GM12878 (cell line): ENCODE results near the gene N4BP2. TPM values are rescaled to one million over a fixed set of nuclear protein-coding genes. Genes with fewer than 3 reads are reported as not detected.
A peak's percentile ranks its signal among the peaks of the same experiment; 100 is the strongest.

Experiments used
- BACH1 ChIP-seq: fragments of 450-650 bp; IDR thresholded peaks from 2 replicates; pipeline ENCODE4 v1.6.1; 2017; ENCODE audit warnings: mild to moderate bottlenecking, borderline replicate concordance
- BHLHE40 ChIP-seq, 2 experiments: fragments of 450-650 bp in 1 of 2; IDR thresholded peaks; 2 replicates each; pipeline ENCODE4 v1.6.1; 2011 to 2017; ENCODE audit warnings: low read depth in 2 of 2, borderline replicate concordance in 1 of 2, improper control_type of control experiment in 1 of 2, low read length in 1 of 2, mild to moderate bottlenecking in 1 of 2
- CBX5 ChIP-seq: sonication (generic); IDR thresholded peaks from 2 replicates; pipeline ENCODE4 v1.6.1; 2016; ENCODE audit warnings: low read depth, moderate library complexity, mild to moderate bottlenecking, inconsistent platforms
- CHD4 ChIP-seq: fragments of 200-600 bp; sonication (generic); IDR thresholded peaks from 2 replicates; pipeline ENCODE4 v1.6.1; 2016; ENCODE audit warnings: mild to moderate bottlenecking
- DPF2 ChIP-seq: fragments of 450-650 bp; IDR thresholded peaks from 2 replicates; pipeline ENCODE4 v1.6.1; 2017; ENCODE audit warnings: mild to moderate bottlenecking
- IKZF1 ChIP-seq: fragments of 450-650 bp; conservative IDR thresholded peaks from 2 replicates; pipeline ENCODE4 v1.6.1; 2017; ENCODE audit warnings: antibody characterized with exemption, mild to moderate bottlenecking
- MTA3 ChIP-seq: IDR thresholded peaks from 2 replicates; pipeline ENCODE4 v1.6.1; 2012; ENCODE audit warnings: low read length, inconsistent platforms, borderline replicate concordance
- NFXL1 ChIP-seq: fragments of 450-650 bp; IDR thresholded peaks from 2 replicates; pipeline ENCODE4 v1.6.1; 2017; ENCODE audit warnings: antibody characterized with exemption, mild to moderate bottlenecking, borderline replicate concordance
- NR2F1 ChIP-seq: fragments of 450-650 bp; conservative IDR thresholded peaks from 2 replicates; pipeline ENCODE4 v1.6.1; 2017; ENCODE audit warnings: mild to moderate bottlenecking
- NRF1 ChIP-seq: conservative IDR thresholded peaks from 2 replicates; pipeline ENCODE4 v1.6.1; 2011; ENCODE audit warnings: mild to moderate bottlenecking, low read depth, low read length, improper control_type of control experiment
- POLR2AphosphoS5 ChIP-seq: IDR thresholded peaks from 2 replicates; pipeline ENCODE4 v1.6.1; 2011; ENCODE audit warnings: mild to moderate bottlenecking, low read length, inconsistent platforms
- SMAD5 ChIP-seq: IDR thresholded peaks from 2 replicates; pipeline ENCODE4 v1.6.1; 2016; ENCODE audit warnings: antibody characterized with exemption, low read depth
- SREBF2 ChIP-seq: IDR thresholded peaks from 2 replicates; pipeline ENCODE4 v1.6.1; 2012; ENCODE audit warnings: mild to moderate bottlenecking, low read length
- SUZ12 ChIP-seq: fragments of 200-600 bp; sonication (generic); IDR thresholded peaks from one replicate; pipeline ENCODE4 v1.6.1; 2018; ENCODE audit warnings: antibody characterized with exemption, mild to moderate bottlenecking; ENCODE audit not compliant: unreplicated experiment
- TCF7 ChIP-seq: IDR thresholded peaks from 2 replicates; pipeline ENCODE4 v1.6.1; 2014; ENCODE audit warnings: antibody characterized with exemption, borderline replicate concordance
- polyA plus RNA-seq, 11 experiments: library from polyadenylated mRNA; depleted of rRNA in 4 of 11; unstranded in 6 of 11; stranded (reverse) in 5 of 11; fragments of >200 nt; fragmentation: Nextera tagmentation in 4 of 11; fragmentation: Illumina TruSeq in 1 of 11; extraction: Ambion mirVana in 4 of 11; extraction: Trizol in 1 of 11; gene quantifications; 1 replicate in 1 of 11; 2 replicates in 10 of 11; pipeline versions ENCODE4 v1.2.1 to v1.2.3, GENCODE V29; 2011 to 2016; ENCODE audit warnings: inconsistent platforms in 2 of 11, missing spikeins in 2 of 11, low read depth in 1 of 11
- total RNA-seq, 4 experiments: library from RNA; depleted of rRNA in 3 of 4; stranded (reverse); fragments of >200 nt in 3 of 4; fragmentation: Illumina TruSeq in 1 of 4; extraction: Trizol in 1 of 4; gene quantifications; 2 replicates each; pipeline versions ENCODE4 v1.2.1 to v1.2.3, GENCODE V29; 2013 to 2021
- TF ChIP-seq, protein P1 (sequence below): fragments of 450-650 bp; IDR thresholded peaks from 2 replicates; pipeline ENCODE4 v1.6.1; 2017; ENCODE audit warnings: mild to moderate bottlenecking, moderate library complexity
- TF ChIP-seq, protein P2 (sequence below): IDR thresholded peaks from 2 replicates; pipeline ENCODE4 v1.6.1; 2012; ENCODE audit warnings: mild to moderate bottlenecking, low read depth, low read length
- TF ChIP-seq, protein P3 (sequence below): IDR thresholded peaks from 2 replicates; pipeline ENCODE4 v1.6.1; 2012; ENCODE audit warnings: low read depth, low read length, improper control_type of control experiment
- TF ChIP-seq, protein P4 (sequence below): fragments of 450-650 bp; IDR thresholded peaks from 2 replicates; pipeline ENCODE4 v1.6.1; 2016; ENCODE audit warnings: mild to moderate bottlenecking

Gene N4BP2
- total and polyA plus RNA-seq, 10 of the 15 experiments (the other 5 are each of a cell fraction or from before 2014, with no cell fraction given), result 2.3 to 18.7 (median 10.0) TPM

- TF ChIP-seq, protein P1, sequence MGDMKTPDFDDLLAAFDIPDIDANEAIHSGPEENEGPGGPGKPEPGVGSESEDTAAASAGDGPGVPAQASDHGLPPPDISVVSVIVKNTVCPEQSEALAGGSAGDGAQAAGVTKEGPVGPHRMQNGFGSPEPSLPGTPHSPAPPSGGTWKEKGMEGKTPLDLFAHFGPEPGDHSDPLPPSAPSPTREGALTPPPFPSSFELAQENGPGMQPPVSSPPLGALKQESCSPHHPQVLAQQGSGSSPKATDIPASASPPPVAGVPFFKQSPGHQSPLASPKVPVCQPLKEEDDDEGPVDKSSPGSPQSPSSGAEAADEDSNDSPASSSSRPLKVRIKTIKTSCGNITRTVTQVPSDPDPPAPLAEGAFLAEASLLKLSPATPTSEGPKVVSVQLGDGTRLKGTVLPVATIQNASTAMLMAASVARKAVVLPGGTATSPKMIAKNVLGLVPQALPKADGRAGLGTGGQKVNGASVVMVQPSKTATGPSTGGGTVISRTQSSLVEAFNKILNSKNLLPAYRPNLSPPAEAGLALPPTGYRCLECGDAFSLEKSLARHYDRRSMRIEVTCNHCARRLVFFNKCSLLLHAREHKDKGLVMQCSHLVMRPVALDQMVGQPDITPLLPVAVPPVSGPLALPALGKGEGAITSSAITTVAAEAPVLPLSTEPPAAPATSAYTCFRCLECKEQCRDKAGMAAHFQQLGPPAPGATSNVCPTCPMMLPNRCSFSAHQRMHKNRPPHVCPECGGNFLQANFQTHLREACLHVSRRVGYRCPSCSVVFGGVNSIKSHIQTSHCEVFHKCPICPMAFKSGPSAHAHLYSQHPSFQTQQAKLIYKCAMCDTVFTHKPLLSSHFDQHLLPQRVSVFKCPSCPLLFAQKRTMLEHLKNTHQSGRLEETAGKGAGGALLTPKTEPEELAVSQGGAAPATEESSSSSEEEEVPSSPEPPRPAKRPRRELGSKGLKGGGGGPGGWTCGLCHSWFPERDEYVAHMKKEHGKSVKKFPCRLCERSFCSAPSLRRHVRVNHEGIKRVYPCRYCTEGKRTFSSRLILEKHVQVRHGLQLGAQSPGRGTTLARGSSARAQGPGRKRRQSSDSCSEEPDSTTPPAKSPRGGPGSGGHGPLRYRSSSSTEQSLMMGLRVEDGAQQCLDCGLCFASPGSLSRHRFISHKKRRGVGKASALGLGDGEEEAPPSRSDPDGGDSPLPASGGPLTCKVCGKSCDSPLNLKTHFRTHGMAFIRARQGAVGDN, result 0 out of 2 replicates have a peak, but pooled peaks have one; percentile 47
- TF ChIP-seq SMAD5 (peak; percentile 69; the same call in 1 of the 2 replicates), TCF7 (no peak), BACH1 (no peak), MTA3 (no peak), NR2F1 (no peak), SREBF2 (no peak), BHLHE40 (IDR thresholded peaks at IDR 0.05; ENCODE audit: borderline replicate concordance in 1 of 2, low read depth in 2 of 2, low read length in 1 of 2) (peak; percentile 4 to 9; a peak in 1 of 4 replicates), CBX5 (no peak), POLR2AphosphoS5 (peak; percentile 52; the same call in 1 of the 2 replicates), CHD4 (no peak), NFXL1 (no peak), NRF1 (0 out of 2 replicates have a peak, but pooled peaks have one; percentile 6), IKZF1 (no peak), SUZ12 (no peak), DPF2 (no peak)
- TF ChIP-seq, protein P2, sequence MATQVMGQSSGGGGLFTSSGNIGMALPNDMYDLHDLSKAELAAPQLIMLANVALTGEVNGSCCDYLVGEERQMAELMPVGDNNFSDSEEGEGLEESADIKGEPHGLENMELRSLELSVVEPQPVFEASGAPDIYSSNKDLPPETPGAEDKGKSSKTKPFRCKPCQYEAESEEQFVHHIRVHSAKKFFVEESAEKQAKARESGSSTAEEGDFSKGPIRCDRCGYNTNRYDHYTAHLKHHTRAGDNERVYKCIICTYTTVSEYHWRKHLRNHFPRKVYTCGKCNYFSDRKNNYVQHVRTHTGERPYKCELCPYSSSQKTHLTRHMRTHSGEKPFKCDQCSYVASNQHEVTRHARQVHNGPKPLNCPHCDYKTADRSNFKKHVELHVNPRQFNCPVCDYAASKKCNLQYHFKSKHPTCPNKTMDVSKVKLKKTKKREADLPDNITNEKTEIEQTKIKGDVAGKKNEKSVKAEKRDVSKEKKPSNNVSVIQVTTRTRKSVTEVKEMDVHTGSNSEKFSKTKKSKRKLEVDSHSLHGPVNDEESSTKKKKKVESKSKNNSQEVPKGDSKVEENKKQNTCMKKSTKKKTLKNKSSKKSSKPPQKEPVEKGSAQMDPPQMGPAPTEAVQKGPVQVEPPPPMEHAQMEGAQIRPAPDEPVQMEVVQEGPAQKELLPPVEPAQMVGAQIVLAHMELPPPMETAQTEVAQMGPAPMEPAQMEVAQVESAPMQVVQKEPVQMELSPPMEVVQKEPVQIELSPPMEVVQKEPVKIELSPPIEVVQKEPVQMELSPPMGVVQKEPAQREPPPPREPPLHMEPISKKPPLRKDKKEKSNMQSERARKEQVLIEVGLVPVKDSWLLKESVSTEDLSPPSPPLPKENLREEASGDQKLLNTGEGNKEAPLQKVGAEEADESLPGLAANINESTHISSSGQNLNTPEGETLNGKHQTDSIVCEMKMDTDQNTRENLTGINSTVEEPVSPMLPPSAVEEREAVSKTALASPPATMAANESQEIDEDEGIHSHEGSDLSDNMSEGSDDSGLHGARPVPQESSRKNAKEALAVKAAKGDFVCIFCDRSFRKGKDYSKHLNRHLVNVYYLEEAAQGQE, result no peak
- TF ChIP-seq, protein P3, sequence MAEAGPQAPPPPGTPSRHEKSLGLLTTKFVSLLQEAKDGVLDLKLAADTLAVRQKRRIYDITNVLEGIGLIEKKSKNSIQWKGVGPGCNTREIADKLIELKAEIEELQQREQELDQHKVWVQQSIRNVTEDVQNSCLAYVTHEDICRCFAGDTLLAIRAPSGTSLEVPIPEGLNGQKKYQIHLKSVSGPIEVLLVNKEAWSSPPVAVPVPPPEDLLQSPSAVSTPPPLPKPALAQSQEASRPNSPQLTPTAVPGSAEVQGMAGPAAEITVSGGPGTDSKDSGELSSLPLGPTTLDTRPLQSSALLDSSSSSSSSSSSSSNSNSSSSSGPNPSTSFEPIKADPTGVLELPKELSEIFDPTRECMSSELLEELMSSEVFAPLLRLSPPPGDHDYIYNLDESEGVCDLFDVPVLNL, result no peak
- TF ChIP-seq, protein P4, sequence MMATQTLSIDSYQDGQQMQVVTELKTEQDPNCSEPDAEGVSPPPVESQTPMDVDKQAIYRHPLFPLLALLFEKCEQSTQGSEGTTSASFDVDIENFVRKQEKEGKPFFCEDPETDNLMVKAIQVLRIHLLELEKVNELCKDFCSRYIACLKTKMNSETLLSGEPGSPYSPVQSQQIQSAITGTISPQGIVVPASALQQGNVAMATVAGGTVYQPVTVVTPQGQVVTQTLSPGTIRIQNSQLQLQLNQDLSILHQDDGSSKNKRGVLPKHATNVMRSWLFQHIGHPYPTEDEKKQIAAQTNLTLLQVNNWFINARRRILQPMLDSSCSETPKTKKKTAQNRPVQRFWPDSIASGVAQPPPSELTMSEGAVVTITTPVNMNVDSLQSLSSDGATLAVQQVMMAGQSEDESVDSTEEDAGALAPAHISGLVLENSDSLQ, result peak; percentile 32; the same call in 1 of the 2 replicates
These were observed 989 bp downstream of the N4BP2 start (continued) for GRCh38 chr4:40057586-40058091.
